Esophagus squamous epithelium (tissue), 4 donors: ENCODE data around the gene SEMA7A.

Source experiments
- POLR2A ChIP-seq, 4 donors: fragments of 450-650 bp; IDR thresholded peaks; one replicate each; pipeline ENCODE4 v1.6.1; 2017; ENCODE audit warnings: antibody characterized with exemption in 4 of 4, mild to moderate bottlenecking in 4 of 4, moderate library complexity in 3 of 4
- TF ChIP-seq, protein P1 (sequence below), 6 experiments: fragments of 450-650 bp in 4 of 6; fragments of 200-600 bp in 2 of 6; sonication (generic) in 2 of 6; IDR thresholded peaks; one replicate each; pipeline ENCODE4 v1.5.1; 2016 to 2019; ENCODE audit warnings: antibody characterized with exemption in 6 of 6, mild to moderate bottlenecking in 4 of 6, moderate library complexity in 4 of 6

DNA sequence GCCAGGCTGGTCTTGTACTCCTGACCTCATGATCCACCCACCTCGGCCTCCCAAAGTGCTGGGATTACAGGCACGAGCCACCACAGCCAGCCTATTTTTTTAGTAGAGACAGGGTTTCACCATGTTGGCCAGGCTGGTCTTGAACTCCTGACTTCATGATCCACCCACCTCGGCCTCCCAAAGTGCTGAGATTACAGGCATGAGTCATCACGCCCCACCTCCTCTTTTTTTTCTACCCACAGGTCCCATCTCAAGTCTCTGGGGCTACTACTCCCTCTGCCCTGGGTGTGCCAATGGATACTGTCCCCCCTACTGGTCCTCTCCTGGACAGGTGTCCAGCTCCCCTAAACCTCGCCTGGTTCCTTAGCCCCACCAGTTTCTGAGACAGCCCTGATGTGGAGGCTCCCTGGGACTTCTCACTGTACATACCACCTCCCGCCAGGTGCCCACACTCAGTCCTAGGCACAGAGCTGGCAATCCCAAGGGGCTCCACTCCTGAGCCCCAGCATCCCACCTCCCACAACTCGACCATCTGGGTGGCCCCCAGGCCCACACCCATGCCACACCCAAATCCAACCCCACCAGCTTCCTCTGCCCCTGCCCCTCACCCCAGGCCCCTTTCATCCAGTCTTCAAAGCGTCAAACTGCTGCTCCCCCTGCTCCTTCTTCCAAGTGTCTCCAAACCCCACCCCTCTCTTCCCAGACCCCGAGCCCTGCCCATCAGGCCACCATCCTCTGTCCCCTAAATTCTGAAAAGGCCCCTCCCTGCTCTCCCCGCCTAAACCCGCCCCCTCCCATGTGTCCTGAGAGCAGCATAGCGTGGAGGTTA, 53.2 kb downstream of the SEMA7A start:
- TF ChIP-seq, protein P1, sequence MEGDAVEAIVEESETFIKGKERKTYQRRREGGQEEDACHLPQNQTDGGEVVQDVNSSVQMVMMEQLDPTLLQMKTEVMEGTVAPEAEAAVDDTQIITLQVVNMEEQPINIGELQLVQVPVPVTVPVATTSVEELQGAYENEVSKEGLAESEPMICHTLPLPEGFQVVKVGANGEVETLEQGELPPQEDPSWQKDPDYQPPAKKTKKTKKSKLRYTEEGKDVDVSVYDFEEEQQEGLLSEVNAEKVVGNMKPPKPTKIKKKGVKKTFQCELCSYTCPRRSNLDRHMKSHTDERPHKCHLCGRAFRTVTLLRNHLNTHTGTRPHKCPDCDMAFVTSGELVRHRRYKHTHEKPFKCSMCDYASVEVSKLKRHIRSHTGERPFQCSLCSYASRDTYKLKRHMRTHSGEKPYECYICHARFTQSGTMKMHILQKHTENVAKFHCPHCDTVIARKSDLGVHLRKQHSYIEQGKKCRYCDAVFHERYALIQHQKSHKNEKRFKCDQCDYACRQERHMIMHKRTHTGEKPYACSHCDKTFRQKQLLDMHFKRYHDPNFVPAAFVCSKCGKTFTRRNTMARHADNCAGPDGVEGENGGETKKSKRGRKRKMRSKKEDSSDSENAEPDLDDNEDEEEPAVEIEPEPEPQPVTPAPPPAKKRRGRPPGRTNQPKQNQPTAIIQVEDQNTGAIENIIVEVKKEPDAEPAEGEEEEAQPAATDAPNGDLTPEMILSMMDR (IDR thresholded peaks at IDR 0.05): no peak
- no peak for TF ChIP-seq POLR2A (IDR thresholded peaks at IDR 0.05)
